Loucy (cell line): ENCODE measurements around the gene PIK3CB.
"Not testable (repeated sequence)": the region's sequence is repeated elsewhere in the genome, so short reads cannot be mapped to it uniquely, and the experiment has no call there.

Source experiments
- H2AFZ ChIP-seq: fragments of 200-600 bp; sonication (generic); 2 replicates; pipeline ENCODE4 v1.6.0; 2016; ENCODE audit warnings: antibody characterized with exemption, mild to moderate bottlenecking, low read length, moderate library complexity
- H3F3A ChIP-seq: fragments of 200-600 bp; 2 replicates; pipeline ENCODE4 v1.6.0; 2016; ENCODE audit warnings: antibody characterized with exemption, low read depth, mild to moderate bottlenecking
- H3K27me3 ChIP-seq: fragments of 200-600 bp; sonication (generic); 2 replicates; pipeline ENCODE4 v1.6.1; 2014; ENCODE audit warnings: low read length, mild to moderate bottlenecking; ENCODE audit not compliant: insufficient read depth, poor library complexity, severe bottlenecking
- H3K36me3 ChIP-seq: fragments of 200-600 bp; sonication (generic); 2 replicates; pipeline ENCODE4 v1.6.1; 2016; ENCODE audit warnings: low read length; ENCODE audit not compliant: insufficient read depth
- H3K4me1 ChIP-seq: fragments of 200-600 bp; sonication (generic); 2 replicates; pipeline ENCODE4 v1.5.1; 2014; ENCODE audit warnings: low read length, mild to moderate bottlenecking; ENCODE audit not compliant: insufficient read depth, poor library complexity, severe bottlenecking
- H3K4me2 ChIP-seq: fragments of 200-600 bp; sonication (generic); 2 replicates; pipeline ENCODE4 v1.6.0; 2014; ENCODE audit warnings: antibody characterized with exemption, low read length, low read depth, mild to moderate bottlenecking; ENCODE audit not compliant: poor library complexity, severe bottlenecking
- H3K4me3 ChIP-seq: fragments of 200-600 bp; sonication (generic); 2 replicates; pipeline ENCODE4 v1.5.1; 2014; ENCODE audit warnings: low read length, mild to moderate bottlenecking, mixed read lengths; ENCODE audit not compliant: poor library complexity, severe bottlenecking
- H3K79me2 ChIP-seq: fragments of 200-600 bp; sonication (generic); 2 replicates; pipeline ENCODE4 v1.6.1; 2014; ENCODE audit warnings: low read length; ENCODE audit not compliant: insufficient read depth
- H3K9ac ChIP-seq: fragments of 200-600 bp; sonication (generic); 2 replicates; pipeline ENCODE4 v1.6.0; 2014; ENCODE audit warnings: mild to moderate bottlenecking, low read depth, low read length, moderate library complexity; ENCODE audit not compliant: poor library complexity, severe bottlenecking
- H3K9me2 ChIP-seq: fragments of 200-600 bp; sonication (generic); replicated peaks from 2 replicates; pipeline ENCODE4 v1.6.1; 2016; ENCODE audit warnings: low read depth, low read length, mixed read lengths
- H3K9me3 ChIP-seq: fragments of 200-600 bp; sonication (generic); 2 replicates; pipeline ENCODE4 v1.6.1; 2014; ENCODE audit warnings: mild to moderate bottlenecking, antibody characterized with exemption, low read length, low read depth; ENCODE audit not compliant: insufficient read depth
- H4K20me1 ChIP-seq: fragments of 200-600 bp; sonication (generic); 2 replicates; pipeline ENCODE4 v1.6.0; 2014; ENCODE audit warnings: antibody characterized with exemption, low read length, mild to moderate bottlenecking; ENCODE audit not compliant: insufficient read depth, poor library complexity, severe bottlenecking
- EZH2phosphoT487 ChIP-seq: fragments of 200-600 bp; IDR thresholded peaks from 2 replicates; pipeline ENCODE4 v1.6.1; 2018; ENCODE audit warnings: antibody characterized with exemption, mild to moderate bottlenecking, moderate library complexity, borderline replicate concordance
- TF ChIP-seq, protein P1 (sequence below): fragments of 200-600 bp; sonication (generic); conservative IDR thresholded peaks from 2 replicates; pipeline ENCODE4 v1.5.1; 2014; ENCODE audit warnings: mild to moderate bottlenecking, antibody characterized with exemption, low read length

PIK3CB gene

DNA sequence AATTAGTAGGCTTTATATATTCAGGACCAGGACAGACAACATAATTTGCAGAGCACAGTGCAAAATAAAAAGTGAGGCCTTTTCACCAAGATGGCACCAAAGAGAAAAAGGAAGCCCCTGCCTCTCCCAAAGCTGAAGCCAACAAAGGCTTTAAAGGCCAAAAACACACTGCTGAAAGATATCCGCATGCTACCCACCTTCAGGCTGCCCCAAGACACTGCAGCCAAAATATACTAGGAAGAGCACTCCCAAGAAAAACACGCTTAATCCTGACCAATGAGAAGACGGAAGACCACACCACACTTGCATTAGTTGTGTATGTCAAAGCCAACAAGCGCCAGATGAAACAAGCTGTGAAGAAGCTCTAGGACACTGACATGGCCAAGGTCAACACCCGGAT, 38.0 kb downstream of the PIK3CB start:
- Histone ChIP-seq H3K9me3 (no peaks in the 10 kb centered on the region), H3K4me1 (no peaks in the 10 kb centered on the region), H3K36me3 (peaks cover 27% of the 10 kb centered on the region; the same call in 1 of the 2 replicates), H3K79me2 (peaks cover 49% of the 10 kb centered on the region), H3K9ac (no peak overlapping the region), H3K9me2 (no peaks in the 10 kb centered on the region), H3K4me2 (no peak overlapping the region), H3K27me3 (no peaks in the 10 kb centered on the region), H4K20me1 (peaks cover 8% of the 10 kb centered on the region), H3F3A (no peaks in the 10 kb centered on the region), H2AFZ (no peak overlapping the region), H3K4me3 (no peak overlapping the region)
- TF ChIP-seq EZH2phosphoT487, result no peak
- TF ChIP-seq, protein P1, sequence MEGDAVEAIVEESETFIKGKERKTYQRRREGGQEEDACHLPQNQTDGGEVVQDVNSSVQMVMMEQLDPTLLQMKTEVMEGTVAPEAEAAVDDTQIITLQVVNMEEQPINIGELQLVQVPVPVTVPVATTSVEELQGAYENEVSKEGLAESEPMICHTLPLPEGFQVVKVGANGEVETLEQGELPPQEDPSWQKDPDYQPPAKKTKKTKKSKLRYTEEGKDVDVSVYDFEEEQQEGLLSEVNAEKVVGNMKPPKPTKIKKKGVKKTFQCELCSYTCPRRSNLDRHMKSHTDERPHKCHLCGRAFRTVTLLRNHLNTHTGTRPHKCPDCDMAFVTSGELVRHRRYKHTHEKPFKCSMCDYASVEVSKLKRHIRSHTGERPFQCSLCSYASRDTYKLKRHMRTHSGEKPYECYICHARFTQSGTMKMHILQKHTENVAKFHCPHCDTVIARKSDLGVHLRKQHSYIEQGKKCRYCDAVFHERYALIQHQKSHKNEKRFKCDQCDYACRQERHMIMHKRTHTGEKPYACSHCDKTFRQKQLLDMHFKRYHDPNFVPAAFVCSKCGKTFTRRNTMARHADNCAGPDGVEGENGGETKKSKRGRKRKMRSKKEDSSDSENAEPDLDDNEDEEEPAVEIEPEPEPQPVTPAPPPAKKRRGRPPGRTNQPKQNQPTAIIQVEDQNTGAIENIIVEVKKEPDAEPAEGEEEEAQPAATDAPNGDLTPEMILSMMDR, result no peak

DNA sequence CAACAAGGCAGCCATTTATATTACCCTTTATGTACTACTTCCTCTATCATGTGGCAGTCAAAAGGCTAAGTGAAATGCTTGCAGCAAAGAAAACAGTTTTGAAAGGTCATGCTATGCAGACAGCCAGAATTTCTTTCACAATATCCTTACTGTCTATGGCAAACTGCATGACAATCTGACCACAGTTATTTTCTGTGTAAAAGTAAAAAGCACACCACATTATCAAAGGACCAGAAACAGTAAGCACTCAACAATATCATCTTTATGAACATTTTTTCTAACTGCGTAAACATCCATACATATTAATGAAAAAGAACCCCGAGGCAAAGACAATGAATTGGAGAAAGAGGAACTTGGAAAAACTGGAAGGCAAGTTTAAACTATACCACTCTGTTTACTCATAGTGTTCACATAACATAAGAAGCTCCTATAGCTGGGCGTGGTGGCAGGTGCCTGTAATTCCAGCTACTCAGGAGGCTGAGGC, 47.9 kb downstream of the PIK3CB start:
- peaks cover 7% of the 10 kb centered on the region; the same call in 1 of the 2 replicates for H3K36me3 ChIP-seq
- no peaks in the 10 kb centered on the region for H3K9me3 ChIP-seq
- peaks cover 26% of the 10 kb centered on the region for H3K79me2 ChIP-seq
- H4K20me1 ChIP-seq, result no peaks in the 10 kb centered on the region
- TF ChIP-seq, protein P1, result no peak
- TF ChIP-seq EZH2phosphoT487, result no peak
- H3K27me3 ChIP-seq, result no peaks in the 10 kb centered on the region
- peaks cover 3% of the 10 kb centered on the region for H3K4me1 ChIP-seq
- no peak overlapping the region for H3K4me2 ChIP-seq
- H2AFZ ChIP-seq, result no peak overlapping the region
- no peak overlapping the region for H3K9ac ChIP-seq
- no peaks in the 10 kb centered on the region for H3K9me2 ChIP-seq
- no peaks in the 10 kb centered on the region for H3F3A ChIP-seq
- H3K4me3 ChIP-seq, result no peak overlapping the region

DNA sequence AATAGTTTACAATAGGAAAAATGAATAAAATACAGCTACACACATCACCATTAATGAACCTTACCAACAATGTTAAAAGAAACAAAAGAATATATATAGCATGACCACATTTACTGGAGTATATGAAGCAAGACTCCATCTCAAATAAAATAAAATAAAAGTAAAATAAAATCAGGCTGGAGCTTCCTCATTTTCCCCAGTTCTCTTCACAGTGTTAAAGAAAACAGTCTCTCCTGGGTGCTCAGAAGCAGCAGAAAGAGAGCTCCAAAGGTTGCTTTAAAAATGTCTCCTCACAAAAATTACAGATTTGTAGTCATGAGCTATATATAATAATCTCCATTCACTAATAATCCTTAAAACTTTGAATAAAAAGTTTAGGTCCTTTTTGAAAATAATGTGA, 48.8 kb downstream of the PIK3CB start:
- no peak overlapping the region for H3K9ac ChIP-seq
- H3K4me3 ChIP-seq, result no peak overlapping the region
- no peaks in the 10 kb centered on the region for H3K9me2 ChIP-seq
- no peaks in the 10 kb centered on the region for H3K27me3 ChIP-seq
- no peak overlapping the region for H3K4me2 ChIP-seq
- TF ChIP-seq EZH2phosphoT487, result no peak
- TF ChIP-seq, protein P1, result no peak
- H2AFZ ChIP-seq, result no peak overlapping the region
- H4K20me1 ChIP-seq, result no peaks in the 10 kb centered on the region
- H3K36me3 ChIP-seq, result peaks cover 4% of the 10 kb centered on the region; the same call in 1 of the 2 replicates
- peaks cover 2% of the 10 kb centered on the region; the same call in 1 of the 2 replicates for H3F3A ChIP-seq
- peaks cover 6% of the 10 kb centered on the region for H3K4me1 ChIP-seq
- H3K9me3 ChIP-seq, result no peaks in the 10 kb centered on the region
- H3K79me2 ChIP-seq, result peaks cover 26% of the 10 kb centered on the region

GRCh38 chr3:138785362-138785857, 49.3 kb downstream of the PIK3CB start:
- H4K20me1 ChIP-seq, H3K9me2 ChIP-seq, H3K36me3 ChIP-seq, H3K27me3 ChIP-seq, H3K9ac ChIP-seq, H2AFZ ChIP-seq, H3F3A ChIP-seq, H3K9me3 ChIP-seq, H3K4me2 ChIP-seq, H3K4me3 ChIP-seq: not testable (repeated sequence)
- peaks cover 11% of the 10 kb centered on the region for H3K4me1 ChIP-seq
- H3K79me2 ChIP-seq, result peaks cover 31% of the 10 kb centered on the region
